K562 (cell line): ENCODE data around the gene DPYSL4. TPM values are rescaled to one million over a fixed set of nuclear protein-coding genes. Genes with fewer than 3 reads are reported as not detected.
A peak's percentile ranks its signal among the peaks of the same experiment; 100 is the strongest.

Experiments
- ATAC-seq: fragments of 200-7000 bp; cut with Tn5 transposase; 3 replicates; pipeline ENCODE4 v1.9.1; 2020; ENCODE audit warnings: moderate library complexity
- BruUV-seq: library from RNA; stranded (reverse); fragments of 400-500 nt; replicated peaks from 2 replicates; lab custom pipeline; 2021; lab: Mats Ljungman, UMichigan
- CTCF ChIA-PET: fragments of 300-600 bp; formaldehyde crosslinking; extraction: SDS; loops from one replicate; lab custom pipeline; 2021; ENCODE audit warnings: low intra/inter-chr PET ratio; lab: Yijun Ruan, JAX
- POLR2A ChIA-PET: fragments of 300-600, 350-650 bp; sonication (Branson Sonifier 250); formaldehyde crosslinking; extraction: SDS; loops from one replicate; lab custom pipeline; 2021; ENCODE audit warnings: antibody characterized with exemption, inconsistent platforms; lab: Yijun Ruan, JAX
- DNase-seq, 4 experiments: peaks; one replicate each; pipeline versions ENCODE4 v3.0.0 to v3.0.0-alpha.2; 2011 to 2018; ENCODE audit warnings: low spot score in 3 of 4, mixed read lengths in 3 of 4; ENCODE audit errors: extremely low read depth in 1 of 4
- FAIRE-seq: peaks from 2 replicates; lab custom pipeline; 2011; peaks lifted over from hg19 to GRCh38; lab: Jason Lieb, UNC
- H2AFZ ChIP-seq: 2 replicates; pipeline ENCODE4 v1.6.0; 2011; ENCODE audit warnings: low read depth, low read length, control low read depth, inconsistent platforms
- H3K27ac ChIP-seq: fragments of 200-600 bp; 3 replicates; pipeline ENCODE4 v1.8.0; 2011; ENCODE audit warnings: low read depth, mild to moderate bottlenecking, control low read depth, inconsistent platforms, low read length, moderate library complexity, mixed read lengths; ENCODE audit errors: extremely low read depth
- H3K27me3 ChIP-seq, 2 experiments: fragments of 300-600 bp in 1 of 2; 2 replicates in 1 of 2; 3 replicates in 1 of 2; pipeline versions ENCODE4 v1.6.0 to v1.8.0; 2011; ENCODE audit warnings: inconsistent platforms in 2 of 2, low read length in 2 of 2, mild to moderate bottlenecking in 1 of 2, mixed read lengths in 1 of 2, moderate library complexity in 1 of 2; ENCODE audit not compliant: control insufficient read depth in 2 of 2, insufficient read depth in 2 of 2
- H3K36me3 ChIP-seq: fragments of 300-600 bp; 3 replicates; pipeline ENCODE4 v1.8.0; 2011; ENCODE audit warnings: mild to moderate bottlenecking, low read length, inconsistent platforms; ENCODE audit not compliant: control insufficient read depth, insufficient read depth
- H3K4me1 ChIP-seq, 2 experiments: fragments of 200-600 bp in 1 of 2; replicated peaks in 1 of 2; 2 replicates in 1 of 2; 3 replicates in 1 of 2; pipeline versions ENCODE4 v1.5.1 to v1.8.0; 2011; ENCODE audit warnings: inconsistent platforms in 2 of 2, low read length in 2 of 2, mild to moderate bottlenecking in 1 of 2, mixed read lengths in 1 of 2, moderate library complexity in 1 of 2; ENCODE audit not compliant: control insufficient read depth in 2 of 2, insufficient read depth in 2 of 2
- H3K4me2 ChIP-seq: 2 replicates; pipeline ENCODE4 v1.6.1; 2011; ENCODE audit warnings: low read length, control low read depth, inconsistent platforms, mixed read lengths; ENCODE audit not compliant: insufficient read depth
- H3K4me3 ChIP-seq: fragments of 200-600 bp; sonication (generic), shearing (Covaris generic); 2 replicates; pipeline ENCODE4 v1.5.1; 2016; ENCODE audit warnings: control low read depth, inconsistent platforms
- H3K79me2 ChIP-seq: fragments of 200-600 bp; 3 replicates; pipeline ENCODE4 v1.8.0; 2011; ENCODE audit warnings: low read length, inconsistent platforms; ENCODE audit not compliant: control insufficient read depth, insufficient read depth
- H3K9ac ChIP-seq, 2 experiments: 2 replicates each; pipeline versions ENCODE4 v1.6.0 to v1.6.1; 2011; ENCODE audit warnings: low read depth in 2 of 2, low read length in 2 of 2, control low read depth in 1 of 2, inconsistent platforms in 1 of 2, mild to moderate bottlenecking in 1 of 2, mixed read lengths in 1 of 2; ENCODE audit not compliant: insufficient read depth in 1 of 2
- H3K9me1 ChIP-seq: one replicate; pipeline ENCODE4 v1.6.0; 2011; ENCODE audit warnings: inconsistent platforms, mild to moderate bottlenecking, low read length, moderate library complexity; ENCODE audit not compliant: control insufficient read depth, insufficient read depth
- H3K9me3 ChIP-seq: replicated peaks from 2 replicates; pipeline ENCODE4 v1.5.1; 2011; ENCODE audit warnings: low read depth, low read length, inconsistent platforms; ENCODE audit not compliant: control insufficient read depth, insufficient read depth
- H4K20me1 ChIP-seq: replicated peaks from 2 replicates; pipeline ENCODE4 v1.6.1; 2011; ENCODE audit warnings: low read length, inconsistent platforms, mixed read lengths; ENCODE audit not compliant: control insufficient read depth, insufficient read depth
- KAT2B ChIP-seq: IDR thresholded peaks from one replicate; pipeline ENCODE4 v1.6.1; 2012; ENCODE audit warnings: low read depth, mild to moderate bottlenecking, control low read depth, inconsistent platforms, low read length, moderate library complexity
- NBN ChIP-seq: fragments of 450-650 bp; IDR thresholded peaks from 2 replicates; pipeline ENCODE4 v1.6.1; 2016; ENCODE audit warnings: low read depth, mild to moderate bottlenecking
- REST ChIP-seq, 2 experiments: fragments of 450-650 bp; formaldehyde crosslinking in 1 of 2; IDR thresholded peaks; 2 replicates each; pipeline versions ENCODE4 v1.4.0 to v1.6.1; 2014 to 2020; ENCODE audit warnings: mild to moderate bottlenecking in 2 of 2, borderline replicate concordance in 1 of 2, low read depth in 1 of 2
- ZNF24 ChIP-seq: fragments of 450-650 bp; IDR thresholded peaks from 2 replicates; pipeline ENCODE4 v1.6.1; 2016
- WGBS: fragments of 100-300 bp; shearing (Covaris generic); methylation state at CpG from one replicate; pipeline ENCODE4 v1.1.6; 2016; ENCODE audit warnings: low coverage, mixed read lengths; ENCODE audit not compliant: insufficient coverage; ENCODE audit errors: missing lambda C conversion rate; 5-methylcytosine and 5-hydroxymethylcytosine counted together
- in situ Hi-C: fragments of 300-500 bp; cut with MboI; formaldehyde crosslinking; loops from 4 replicates; pipeline ENCODE4 v1.15.0; 2018; ENCODE audit warnings: inconsistent platforms, mixed read lengths
- intact Hi-C: fragments of 100-400 bp; cut with micrococcal nuclease; formaldehyde crosslinking; loops from 2 replicates; pipeline ENCODE4 v1.14.2; 2022
- polyA plus RNA-seq, 8 experiments: library from polyadenylated mRNA; depleted of rRNA in 4 of 8; stranded (reverse) in 5 of 8; unstranded in 3 of 8; fragments of >200 nt; fragmentation: Nextera tagmentation in 2 of 8; fragmentation: Illumina TruSeq in 1 of 8; extraction: Ambion mirVana in 2 of 8; extraction: Trizol in 1 of 8; gene quantifications; 2 replicates each; pipeline versions ENCODE4 v1.2.1 to v1.2.3, GENCODE V29; 2011 to 2014; ENCODE audit warnings: inconsistent platforms in 1 of 8, missing spikeins in 1 of 8
- total RNA-seq, 7 experiments: library from RNA; depleted of rRNA in 6 of 7; stranded (reverse); fragments of >200 nt in 6 of 7; fragmentation: Illumina TruSeq in 2 of 7; extraction: Trizol in 2 of 7; gene quantifications; 2 replicates each; pipeline versions ENCODE4 v1.2.1 to v1.2.3, GENCODE V29; 2011 to 2021; ENCODE audit warnings: low replicate concordance in 1 of 7

DPYSL4 gene
- total and polyA plus RNA-seq, 9 of the 15 experiments (the other 6 are each of a cell fraction or from before 2014, with no cell fraction given), result 0.03 TPM; not detected in 8

- no peak for TF ChIP-seq ZNF24
- TF ChIP-seq KAT2B, result no peak
- no peak for TF ChIP-seq NBN
- FAIRE-seq (no peak), ATAC-seq (no peak), DNase-seq (no peak)
- Histone ChIP-seq H2AFZ (no peak overlapping the region), H3K4me2 (no peak overlapping the region), H3K27me3 (peaks cover 0 to 26% of the 10 kb centered on the region in 2 experiments; a peak in 3 of 5 replicates), H3K27ac (no peak overlapping the region), H4K20me1 (no peaks in the 10 kb centered on the region; the same call in 1 of the 2 replicates), H3K36me3 (no peaks in the 10 kb centered on the region), H3K4me3 (no peak overlapping the region), H3K9ac (no peak overlapping the region), H3K9me3 (no peaks in the 10 kb centered on the region), H3K4me1 (no peaks in the 10 kb centered on the region; a peak in 1 of 5 replicates), H3K9me1 (no peaks in the 10 kb centered on the region), H3K79me2 (no peaks in the 10 kb centered on the region)
- intact Hi-C loops, result no loop called here
- WGBS, result under 1% methylated on average over 16 of the region's 18 CpGs
- ChIA-PET CTCF (no interaction called here), POLR2A (no interaction called here)
- in situ Hi-C loops, result no loop called here
- BruUV-seq, result no TSS peak
Measured at GRCh38 chr10:132192991-132193665, 6.4 kb downstream of the DPYSL4 start.

- no TSS peak for BruUV-seq
- Histone ChIP-seq H3K9me1 (no peaks in the 10 kb centered on the region), H3K4me3 (no peak overlapping the region), H3K27me3 (peaks cover 0 to 22% of the 10 kb centered on the region in 2 experiments; a peak in 2 of 5 replicates), H3K4me1 (no peaks in the 10 kb centered on the region; a peak in 1 of 5 replicates), H4K20me1 (no peaks in the 10 kb centered on the region; the same call in 1 of the 2 replicates), H2AFZ (no peak overlapping the region), H3K36me3 (no peaks in the 10 kb centered on the region), H3K9me3 (no peaks in the 10 kb centered on the region), H3K27ac (no peak overlapping the region), H3K4me2 (no peak overlapping the region), H3K9ac (no peak overlapping the region), H3K79me2 (no peaks in the 10 kb centered on the region)
- peak; percentile 72 for ATAC-seq
- intact Hi-C loops, result no loop called here
- FAIRE-seq, result no peak
- POLR2A ChIA-PET, result interaction anchor here (0.6 kb wide), 1 partner anchor 875 kb away, joined by 3 read pairs; no protein-coding TSS in a partner anchor
- peak; percentile 19 to 57 (median 48) for DNase-seq
- WGBS, result 0% methylated on average over 8 of the region's 21 CpGs
- CTCF ChIA-PET, result no interaction called here
- in situ Hi-C loops, result no loop called here
- peak; percentile 97 for TF ChIP-seq REST (IDR thresholded peaks at IDR 0.05; ENCODE audit: borderline replicate concordance)
- peak; percentile 93 for TF ChIP-seq REST (CRISPR knock-in tag; IDR thresholded peaks at IDR 0.05; ENCODE audit: low read depth)
Measured at GRCh38 chr10:132193907-132194552, 7.3 kb downstream of the DPYSL4 start.
